Measurements from ENCODE around the gene SPATA2L.

DNA sequence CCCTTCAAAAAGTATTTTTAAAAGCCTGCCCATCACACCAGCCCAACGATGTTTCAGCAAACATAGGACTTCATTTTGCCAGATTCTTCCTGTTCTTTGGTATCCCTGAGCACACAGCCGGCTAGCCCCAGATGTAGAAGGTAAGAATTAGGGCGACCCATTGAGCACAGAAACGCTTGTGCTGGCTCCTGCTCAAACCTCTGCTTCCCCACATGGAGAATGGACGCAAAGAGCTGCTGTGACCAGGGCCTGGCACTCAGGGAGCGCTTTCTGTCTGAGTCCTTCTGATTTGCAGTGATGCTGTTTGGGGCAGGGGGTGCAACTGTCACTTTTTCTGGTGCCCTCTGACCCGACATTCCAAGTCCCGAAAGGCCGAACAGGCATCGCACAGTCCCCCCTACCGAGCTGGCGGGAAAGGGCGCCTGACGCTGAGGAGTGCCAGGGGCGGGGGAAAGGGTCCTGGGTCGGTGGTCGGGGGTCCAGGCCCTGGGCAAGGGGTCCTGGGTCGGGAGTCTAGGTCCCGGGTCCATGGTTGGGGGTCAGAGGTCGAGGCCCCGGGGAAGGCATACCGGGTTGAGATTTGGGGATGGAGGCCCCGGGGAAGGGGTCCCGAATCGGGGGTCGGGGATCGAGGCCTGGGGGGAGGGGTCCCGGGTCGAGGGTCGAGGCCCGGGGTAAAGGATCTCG is 44.9 kb downstream of the SPATA2L start:
- TF ChIP-seq CTCF (IDR thresholded peaks at IDR 0.05; ENCODE audit: insufficient read depth, low read length, poor library complexity, severe bottlenecking) (no peak), EZH2phosphoT487 (conservative IDR thresholded peaks at IDR 0.05; ENCODE audit: low read length) (no peak)
